NCI-H460 (cell line): ENCODE data around the gene PEX26. TPM values are rescaled to one million over a fixed set of nuclear protein-coding genes. Genes with fewer than 3 reads are reported as not detected.
"Not testable (repeated sequence)": the region's sequence is repeated elsewhere in the genome, so short reads cannot be mapped to it uniquely, and the experiment has no call there.

ENCODE experiments used
- DNase-seq: peaks from one replicate; pipeline ENCODE4 v3.0.0-alpha.2; 2016; ENCODE audit warnings: low read depth; ENCODE audit errors: extremely low read depth
- total RNA-seq: library from RNA; depleted of rRNA; stranded (reverse); fragments of >200 nt; shearing (Covaris generic); gene quantifications from 2 replicates; pipeline ENCODE4 v1.2.3, GENCODE V29; 2014

PEX26 gene
- total RNA-seq, 1 experiment from 2014 or later, result 14.7 TPM

DNA sequence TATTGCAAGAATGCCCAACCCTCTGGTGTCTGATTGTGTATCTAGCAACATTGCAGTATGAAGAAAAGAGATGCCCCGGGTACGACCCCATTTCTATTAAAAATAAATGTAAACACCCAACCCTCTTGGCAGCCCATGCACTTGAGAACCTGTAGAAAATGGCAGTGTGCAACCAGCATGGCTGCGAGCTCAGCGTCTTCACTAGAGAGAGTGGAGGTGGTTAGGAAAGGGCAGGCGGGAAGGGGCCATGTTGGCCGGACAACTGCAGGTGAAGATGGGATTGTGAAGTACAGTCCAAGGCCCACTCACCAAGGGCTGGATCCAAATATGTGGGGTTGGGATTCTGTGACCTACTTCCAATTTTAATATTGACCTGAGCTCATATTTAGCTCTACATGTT, 15.9 kb downstream of the PEX26 start:
- no peak for DNase-seq

DNA sequence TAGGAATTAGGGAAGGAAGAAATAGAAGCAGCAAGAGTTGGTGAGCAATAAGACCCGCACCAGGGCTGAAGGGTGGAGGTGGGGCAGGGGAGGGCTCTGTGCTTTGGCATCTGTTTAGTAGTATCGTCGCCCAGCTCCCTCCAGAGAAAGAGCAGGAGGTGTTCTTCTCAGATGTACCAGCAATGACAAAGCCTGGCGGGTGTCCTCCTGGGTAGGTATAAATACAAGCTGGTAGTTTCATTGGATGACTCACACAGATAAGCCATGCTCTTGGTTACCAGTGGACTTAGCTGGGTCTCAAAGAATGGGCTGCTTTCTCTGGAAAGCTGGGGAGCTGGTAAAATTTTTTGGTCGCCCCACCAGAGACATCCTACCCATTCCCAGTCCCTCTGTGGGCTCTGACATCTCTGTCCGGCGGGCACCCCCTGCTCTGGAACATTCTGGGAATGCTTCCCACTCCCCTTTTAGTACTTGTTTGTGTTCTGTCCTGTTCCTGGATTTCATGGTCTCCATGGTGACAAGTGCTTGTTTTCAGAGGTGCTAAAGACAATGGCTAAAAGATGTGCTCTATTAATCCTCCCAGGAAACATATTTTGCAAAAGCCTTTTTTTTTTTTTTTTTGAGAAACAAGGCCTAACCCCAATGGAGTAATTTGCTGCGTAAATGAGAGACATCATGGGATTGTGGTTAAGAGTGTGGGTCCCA, 17.5 kb downstream of the PEX26 start:
- DNase-seq, result no peak

DNA sequence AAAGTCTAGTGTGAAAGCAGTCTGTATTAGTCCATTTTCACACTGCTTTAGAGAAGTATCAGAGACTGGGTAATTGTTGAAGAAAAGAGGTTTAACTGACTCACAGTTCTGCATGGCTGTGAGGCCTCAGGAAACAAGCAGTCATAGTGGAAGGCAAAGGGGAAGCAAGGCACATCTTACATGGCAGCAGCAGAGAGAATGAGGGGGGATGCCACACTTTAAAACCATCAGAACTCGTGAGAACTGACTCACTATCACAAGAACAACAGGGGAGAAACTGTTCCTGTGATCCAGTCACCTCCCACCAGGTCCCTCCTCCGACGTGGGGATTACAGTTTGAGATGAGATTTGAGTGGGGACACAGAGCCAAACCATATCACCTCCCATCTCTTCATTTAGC, 19.0 kb downstream of the PEX26 start:
- no peak for DNase-seq

DNA sequence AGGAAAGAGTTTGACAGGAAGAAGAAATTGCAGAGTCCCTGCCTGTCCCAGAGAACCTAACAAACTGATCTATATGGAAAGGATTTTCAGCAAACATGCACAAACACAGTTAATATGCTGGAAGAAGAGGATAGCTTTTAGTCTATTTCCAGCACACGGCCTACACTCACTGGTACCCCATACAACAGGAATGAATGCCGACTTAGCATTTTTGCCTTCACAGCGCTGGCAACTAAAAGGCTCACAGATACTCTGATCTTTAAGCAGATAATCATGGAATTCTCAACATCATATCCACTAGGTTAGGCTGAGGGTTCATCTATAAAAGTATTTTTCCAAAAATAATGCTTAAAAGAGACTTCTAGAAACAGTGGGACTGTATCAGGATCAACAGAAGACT, 23.0 kb downstream of the PEX26 start:
- DNase-seq, result no peak

DNA sequence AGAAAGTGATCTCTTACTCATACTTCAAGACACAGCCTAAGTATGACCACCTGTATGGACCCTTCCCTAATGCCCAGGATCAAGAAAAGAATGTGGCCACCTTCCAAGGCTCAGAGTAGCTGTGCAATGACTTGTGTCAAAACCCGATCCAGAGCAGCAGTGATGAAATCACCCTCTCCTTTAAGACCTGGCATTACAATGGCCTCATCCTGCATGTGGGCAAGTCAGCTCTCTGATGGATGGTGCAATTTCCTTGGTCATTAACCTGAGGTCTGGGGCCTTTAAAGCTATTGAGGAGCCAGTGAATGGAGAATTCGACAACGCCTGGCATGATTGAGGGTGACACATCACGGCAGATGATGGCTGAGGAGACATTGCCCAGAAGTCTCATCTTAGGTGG, 23.7 kb downstream of the PEX26 start:
- no peak for DNase-seq

DNA sequence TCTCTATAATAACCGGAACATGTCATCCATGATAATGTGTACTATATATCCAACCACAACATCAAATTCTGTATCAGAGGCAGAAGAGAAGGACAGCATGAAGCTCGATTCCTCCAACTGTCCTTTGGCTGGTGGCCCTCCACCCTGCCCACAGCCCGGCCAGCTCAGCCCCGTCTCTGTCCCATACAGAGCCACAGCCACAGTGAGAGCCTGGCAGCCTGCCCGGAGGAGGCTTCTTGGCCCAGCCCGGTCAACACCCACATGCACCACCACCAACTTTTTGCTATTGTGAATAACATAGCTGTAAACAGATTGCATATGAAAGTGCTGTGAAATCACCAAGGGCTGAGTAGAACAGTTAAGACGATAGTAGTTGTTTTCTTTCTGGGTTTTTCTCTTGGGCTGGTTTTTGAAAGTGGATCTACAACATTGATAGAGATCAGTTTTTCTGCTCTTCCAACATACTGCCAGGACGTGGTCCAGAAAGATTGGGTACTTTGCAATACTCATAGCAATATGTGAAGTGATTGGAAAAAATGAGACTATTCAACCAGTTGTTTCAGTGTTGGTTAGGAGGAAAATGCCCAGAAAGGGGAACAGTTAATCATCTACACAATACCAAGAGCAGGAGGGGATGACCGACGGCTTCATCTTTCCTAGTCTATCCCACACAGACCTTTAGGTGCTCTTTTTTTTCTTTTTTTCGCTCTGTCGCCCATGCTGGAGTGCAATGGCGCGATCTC, 25.9 kb downstream of the PEX26 start:
- DNase-seq, result no peak

DNA sequence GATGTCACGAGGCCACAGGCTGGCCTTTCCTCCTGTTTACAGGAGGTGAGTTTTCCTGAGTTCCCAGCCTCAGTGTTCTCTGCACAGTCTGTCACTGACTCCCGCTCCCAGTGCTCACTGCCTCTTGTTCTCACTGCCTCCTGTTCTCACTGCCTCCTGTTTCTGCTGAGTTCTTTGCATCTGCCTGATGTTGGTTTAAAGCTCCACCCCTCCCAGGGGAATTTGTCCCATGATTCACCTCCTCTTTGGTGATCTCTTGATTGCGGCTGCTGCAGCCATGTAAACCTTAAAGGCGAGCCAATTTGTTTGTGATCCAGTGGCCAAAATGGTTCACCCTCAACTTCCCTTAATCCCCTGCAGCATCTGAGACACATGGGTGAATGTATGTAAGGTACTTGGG, 26.8 kb downstream of the PEX26 start:
- DNase-seq, result peak; percentile 35

DNA sequence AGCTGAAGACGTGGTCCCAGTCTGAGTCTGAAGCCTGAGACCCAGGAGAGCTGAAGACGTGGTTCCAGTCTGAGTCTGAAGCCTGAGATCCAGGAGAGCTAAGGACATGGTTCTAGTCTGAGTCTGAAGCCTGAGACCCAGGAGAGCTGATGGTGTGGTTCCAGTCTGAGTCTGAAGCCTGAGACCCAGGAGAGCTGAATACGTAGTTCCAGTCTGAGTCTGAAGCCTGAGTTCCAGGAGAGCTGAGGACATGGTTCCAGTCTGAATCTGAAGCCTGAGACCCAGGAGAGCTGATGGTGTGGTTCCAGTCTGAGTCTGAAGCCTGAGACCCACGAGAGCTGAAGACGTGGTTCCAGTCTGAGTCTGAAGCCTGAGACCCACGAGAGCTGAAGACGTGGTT, 28.2 kb downstream of the PEX26 start:
- not testable (repeated sequence) for DNase-seq

DNA sequence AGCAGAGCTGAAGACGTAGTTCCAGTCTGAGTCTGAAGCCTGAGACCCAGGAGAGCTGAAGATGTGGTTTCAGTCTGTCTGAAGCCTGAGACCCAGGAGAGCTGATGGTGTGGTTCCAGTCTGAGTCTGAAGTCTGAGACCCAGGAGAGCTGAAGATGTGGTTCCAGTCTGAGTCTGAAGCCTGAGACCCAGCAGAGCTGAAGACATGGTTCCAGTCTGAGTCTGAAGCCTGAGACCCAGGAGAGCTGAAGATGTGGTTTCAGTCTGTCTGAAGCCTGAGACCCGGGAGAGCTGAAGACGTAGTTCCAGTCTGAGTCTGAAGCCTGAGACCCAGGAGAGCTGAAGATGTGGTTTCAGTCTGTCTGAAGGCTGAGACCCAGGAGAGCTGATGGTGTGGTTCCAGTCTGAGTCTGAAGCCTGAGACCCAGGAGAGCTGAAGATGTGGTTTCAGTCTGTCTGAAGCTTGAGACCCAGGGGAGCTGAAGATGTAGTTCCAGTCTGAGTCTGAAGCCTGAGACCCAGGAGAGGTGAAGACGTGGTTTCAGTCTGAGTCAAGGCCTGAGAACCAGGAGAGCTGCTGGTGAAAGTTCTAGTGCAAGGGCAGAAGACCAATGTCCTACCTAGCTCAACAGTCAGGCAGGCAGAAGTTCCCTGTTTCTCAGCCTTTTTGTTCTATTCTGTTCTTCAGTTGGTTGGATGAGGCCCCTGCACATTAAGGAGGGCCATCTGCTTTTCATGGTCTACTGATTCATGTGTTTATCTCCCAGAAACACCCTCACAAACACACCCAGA, 29.0 kb downstream of the PEX26 start:
- not testable (repeated sequence) for DNase-seq

DNA sequence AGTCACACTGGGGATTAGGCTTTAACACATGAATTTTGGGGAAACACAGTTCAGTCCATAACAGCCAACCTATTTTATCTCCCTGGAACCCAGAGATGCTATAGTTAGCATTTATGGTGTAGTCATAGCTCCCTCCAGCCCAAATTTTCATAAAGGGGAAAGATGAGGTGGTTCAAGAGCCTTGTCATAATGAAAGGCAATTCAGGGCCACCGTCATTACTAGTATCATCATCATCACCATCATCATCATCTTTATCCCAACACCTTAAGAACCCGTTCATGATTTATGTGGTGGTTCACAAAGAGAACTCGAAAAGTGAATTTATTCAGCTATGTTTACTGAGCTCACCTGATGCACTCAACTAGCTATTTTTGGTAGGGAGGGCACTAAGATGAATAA, 30.4 kb downstream of the PEX26 start:
- DNase-seq, result no peak

DNA sequence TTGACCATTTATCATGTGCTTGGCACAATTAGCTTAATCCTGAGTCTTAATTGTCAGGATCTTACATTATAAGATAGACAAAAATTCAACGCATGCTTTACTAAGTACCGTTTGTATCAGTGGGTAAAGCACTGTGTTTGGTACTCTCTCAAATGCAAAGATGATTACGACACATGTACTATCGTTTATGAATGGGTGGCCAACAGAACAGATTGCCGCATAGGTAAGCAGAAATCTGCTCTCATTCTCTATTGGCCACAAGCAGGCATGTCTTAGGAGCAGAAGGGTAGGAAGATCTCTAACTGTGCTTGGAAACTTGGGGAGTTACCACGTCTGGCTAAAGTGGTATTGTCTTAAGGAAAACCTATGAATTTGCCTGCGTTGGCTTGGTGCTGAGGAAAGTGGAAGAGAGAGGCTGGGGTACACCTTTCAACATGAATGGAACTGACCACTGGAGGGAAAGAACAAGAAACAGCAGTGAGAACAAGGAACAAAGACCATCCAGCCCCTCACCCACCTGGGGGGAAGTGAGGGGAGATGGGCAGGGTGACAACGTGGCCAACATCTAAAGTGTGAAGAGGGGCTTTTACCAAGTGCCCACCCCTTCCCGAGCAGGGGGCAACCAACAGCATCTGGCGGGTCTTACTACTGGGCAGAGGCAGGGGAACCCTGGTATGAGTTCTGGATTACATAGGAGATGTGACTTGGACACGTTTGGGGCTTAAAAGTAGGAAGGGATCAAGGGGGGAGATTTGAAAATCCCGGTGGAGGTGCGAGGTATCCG, 31.8 kb downstream of the PEX26 start:
- no peak for DNase-seq

DNA sequence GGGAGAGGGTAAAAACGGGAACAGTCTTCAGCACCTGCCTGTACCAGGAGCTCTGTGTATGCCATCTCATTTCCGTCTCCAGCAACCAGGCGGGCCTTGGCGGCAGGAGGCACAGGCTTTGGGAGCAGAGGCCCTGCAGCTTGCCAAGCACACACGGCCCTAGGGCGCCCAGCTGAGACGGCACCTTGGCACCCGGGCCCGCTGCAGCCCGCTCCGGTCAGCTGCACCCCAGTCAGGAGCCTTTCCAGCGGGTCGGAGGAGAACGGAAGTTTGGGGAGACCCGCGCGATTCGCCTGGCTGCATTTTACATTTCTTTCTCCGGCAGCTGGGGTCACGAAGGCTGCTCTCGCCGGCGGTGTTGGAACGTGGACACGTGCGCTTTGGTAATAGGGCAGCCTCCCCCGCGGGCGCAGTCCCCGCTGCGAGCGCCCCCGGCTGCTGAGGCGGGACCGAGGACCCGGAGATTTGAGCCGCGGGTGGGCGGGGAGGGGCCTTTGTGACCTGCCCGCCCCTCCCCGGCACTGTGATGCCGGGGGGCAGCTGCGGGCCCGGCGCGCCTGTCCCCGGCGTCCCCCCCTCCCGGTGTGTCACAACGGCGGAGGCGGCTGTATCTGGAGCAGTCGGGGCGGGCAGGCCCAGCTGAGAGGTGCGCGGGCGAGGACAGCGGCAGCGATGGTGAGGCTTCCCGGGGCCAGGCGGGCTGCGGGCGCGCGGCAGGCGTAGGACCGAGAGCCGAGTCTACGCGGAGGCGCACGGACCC, 32.6 kb downstream of the PEX26 start, which contains the start of gene TUBA8:
TUBA8 (plus strand) TSS at position 616 of the 760 bp plus-strand sequence; CDS start at position 673, 57 bp downstream.
- DNase-seq, result no peak

DNA sequence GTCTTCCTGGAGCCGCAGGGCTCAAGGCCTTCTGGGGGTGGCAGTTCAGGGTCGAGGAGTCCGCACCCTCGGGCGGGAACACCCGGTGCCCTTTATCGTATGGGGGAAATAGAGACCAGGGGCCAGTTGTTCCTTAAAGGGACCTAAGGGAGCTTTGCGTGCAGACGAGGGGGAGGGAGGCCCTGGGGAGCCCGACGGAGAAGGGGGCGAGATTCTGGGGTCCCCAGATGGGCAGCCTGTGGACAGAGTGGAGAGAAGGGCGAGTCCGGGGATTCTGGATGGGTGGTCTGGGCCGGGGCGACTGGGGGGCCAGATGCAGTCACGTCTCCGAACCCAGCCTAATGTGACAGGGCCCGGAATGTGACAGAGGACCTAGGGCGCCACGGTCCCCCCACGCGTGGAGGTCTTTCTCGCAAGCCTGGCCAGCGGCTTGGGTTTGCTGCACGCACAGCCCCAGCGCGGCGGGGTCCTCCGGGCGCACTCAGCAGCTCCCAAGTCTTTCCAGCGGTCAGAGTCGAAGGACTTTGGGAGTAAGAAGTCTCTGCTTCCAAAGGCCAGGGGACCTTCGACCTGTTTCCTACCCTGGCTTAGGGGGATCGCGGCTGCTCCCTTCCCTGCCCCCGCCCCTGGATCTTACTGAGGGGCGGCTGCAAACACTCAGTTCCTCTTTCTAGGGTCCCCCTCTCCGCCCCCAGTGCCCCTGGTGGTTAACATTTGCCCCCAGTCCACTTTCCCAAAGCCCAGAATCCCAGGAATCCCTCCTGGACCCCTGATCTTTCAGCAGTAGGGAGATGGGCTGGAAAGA, 33.4 kb downstream of the PEX26 start:
- no peak for DNase-seq

DNA sequence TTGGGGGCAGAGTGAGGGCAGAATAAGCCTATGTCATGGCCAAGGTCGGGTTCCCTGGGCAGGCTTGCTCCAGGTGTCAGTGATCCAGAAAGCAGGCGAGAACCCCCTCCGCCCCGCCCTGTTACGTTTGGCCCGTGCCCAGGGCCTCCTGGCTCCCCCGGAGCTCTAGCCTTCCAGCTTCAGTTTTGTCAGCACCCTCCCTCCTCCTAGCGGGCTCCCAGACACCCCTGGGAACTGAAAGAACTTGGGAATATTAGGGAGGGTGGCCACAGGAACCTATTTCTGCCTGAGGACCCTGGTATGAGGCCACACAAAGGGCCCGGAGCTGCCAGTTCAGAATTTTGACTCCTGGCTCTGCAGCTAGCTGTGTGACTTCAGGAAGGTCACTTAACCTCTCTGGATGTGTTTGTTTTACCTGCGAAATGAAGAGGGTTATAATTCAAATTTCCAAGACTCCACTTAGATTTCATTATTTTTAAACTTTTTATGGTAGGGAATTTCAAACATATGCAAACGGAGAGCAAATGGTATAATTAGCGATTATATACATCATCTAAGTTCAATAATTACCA, 34.1 kb downstream of the PEX26 start:
- no peak for DNase-seq

DNA sequence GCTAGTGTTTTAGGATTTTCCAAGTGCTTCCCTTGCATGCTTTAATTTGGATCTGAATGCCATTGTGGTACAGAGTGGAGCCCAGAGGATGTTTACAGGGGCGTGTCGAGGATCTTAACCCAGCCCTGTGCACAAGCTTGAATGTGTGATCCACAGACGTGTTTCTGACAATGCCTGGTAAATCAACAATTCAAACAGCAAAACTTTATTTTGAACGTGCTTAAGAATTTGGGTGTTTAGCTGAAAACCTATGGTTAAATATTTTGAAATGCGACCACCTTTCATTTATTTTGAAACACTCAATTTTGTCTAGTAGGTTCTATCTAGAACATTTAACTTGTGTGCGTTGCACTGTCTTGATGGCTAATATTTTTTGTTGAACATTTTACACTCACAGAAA, 34.6 kb downstream of the PEX26 start:
- DNase-seq, result no peak

DNA sequence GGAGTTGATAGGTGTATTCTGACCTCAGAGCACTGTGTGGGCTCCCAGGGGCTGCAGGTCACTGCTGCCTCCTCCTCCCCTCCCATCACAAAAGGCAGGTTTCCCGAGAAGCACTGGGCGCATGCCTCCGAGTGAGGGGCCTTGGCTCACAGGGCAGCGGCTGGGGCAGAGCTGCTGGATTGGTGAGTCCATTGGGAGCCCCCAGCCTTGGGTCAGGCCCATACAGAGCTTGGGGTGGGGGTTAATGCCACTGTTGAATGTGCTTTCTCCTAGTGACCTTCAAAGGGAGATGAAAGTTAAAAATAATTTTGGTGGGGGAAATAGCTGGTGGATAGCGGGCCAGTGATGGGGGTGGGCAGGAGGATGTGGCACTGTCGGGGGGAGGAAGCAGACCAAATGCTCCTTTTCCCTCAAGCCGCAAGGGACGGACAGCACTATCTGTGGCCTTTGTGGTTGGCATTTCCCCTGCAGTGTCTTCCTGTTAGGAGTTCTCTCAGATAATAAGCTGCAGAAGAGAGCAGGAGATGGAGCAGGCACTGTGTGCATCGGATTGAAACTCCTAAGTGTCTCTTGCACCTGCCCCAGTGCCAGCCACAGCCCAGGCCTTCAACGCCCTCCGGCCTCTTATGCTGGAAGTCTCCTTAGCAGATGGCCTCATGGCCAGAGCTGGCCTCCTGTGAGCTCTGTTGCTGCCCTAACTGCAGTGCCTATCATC, 36.0 kb downstream of the PEX26 start:
- DNase-seq, result no peak

DNA sequence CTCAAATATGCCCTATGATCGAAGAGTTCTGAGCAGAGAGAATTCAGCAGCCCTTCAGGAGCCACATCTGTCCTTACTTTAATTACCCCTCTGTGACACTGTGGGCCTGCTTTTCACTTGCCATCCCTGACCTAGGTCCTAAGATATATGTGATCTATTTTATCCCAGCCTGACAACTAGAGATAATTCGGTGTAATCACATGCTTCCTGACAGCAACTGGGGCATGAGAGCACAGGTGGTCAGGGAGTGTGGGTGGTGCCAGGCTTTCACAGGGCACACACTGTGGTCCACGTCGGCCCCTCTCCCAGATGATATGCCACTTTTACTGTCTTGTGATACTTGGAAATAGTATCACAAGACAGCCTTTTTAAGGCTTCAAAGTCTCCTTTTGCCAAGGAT, 36.7 kb downstream of the PEX26 start:
- no peak for DNase-seq
